OCI-LY7 (cell line): ENCODE data around the gene AQP12A. TPM values are rescaled to one million over a fixed set of nuclear protein-coding genes. Genes with fewer than 3 reads are reported as not detected.

ENCODE experiments used
- BruUV-seq: library from RNA; stranded (reverse); fragments of 400-500 nt; replicated peaks from 2 replicates; lab custom pipeline; 2021; lab: Mats Ljungman, UMichigan
- CTCF ChIA-PET: fragments of 300-600 bp; sonication (Branson Sonifier 250); formaldehyde crosslinking; loops from one replicate; lab custom pipeline; 2022; ENCODE audit warnings: antibody characterized with exemption; ENCODE audit not compliant: unreplicated experiment; lab: Charles Lee
- POLR2A ChIA-PET: fragments of 300-600 bp; sonication (Branson Sonifier 250); formaldehyde crosslinking; loops from one replicate; lab custom pipeline; 2022; ENCODE audit warnings: antibody characterized with exemption; lab: Charles Lee
- DNase-seq: peaks from one replicate; pipeline ENCODE4 v3.0.0-alpha.2; 2015; ENCODE audit warnings: low spot score
- H2AFZ ChIP-seq: fragments of 200-600 bp; sonication (generic), shearing (Covaris generic); 2 replicates; pipeline ENCODE4 v1.6.1; 2014; ENCODE audit warnings: mild to moderate bottlenecking, antibody characterized with exemption, low read length, moderate library complexity
- H3K27ac ChIP-seq: fragments of 200-600 bp; sonication (generic); 2 replicates; pipeline ENCODE4 v1.5.1; 2014; ENCODE audit warnings: mixed run types, low read depth, mild to moderate bottlenecking, moderate library complexity, low read length, inconsistent platforms; ENCODE audit not compliant: poor library complexity, severe bottlenecking
- H3K36me3 ChIP-seq: fragments of 200-600 bp; sonication (generic); 2 replicates; pipeline ENCODE4 v1.6.1; 2014; ENCODE audit warnings: mild to moderate bottlenecking, antibody characterized with exemption, low read length, moderate library complexity, mixed read lengths; ENCODE audit not compliant: insufficient read depth
- H3K4me1 ChIP-seq: fragments of 200-600 bp; sonication (generic); 2 replicates; pipeline ENCODE4 v1.5.1; 2014; ENCODE audit warnings: mild to moderate bottlenecking, low read length; ENCODE audit not compliant: insufficient read depth, poor library complexity, severe bottlenecking
- H3K4me2 ChIP-seq: fragments of 200-600 bp; sonication (generic); 2 replicates; pipeline ENCODE4 v1.6.1; 2014; ENCODE audit warnings: mild to moderate bottlenecking, low read length
- H3K4me3 ChIP-seq: fragments of 200-600 bp; sonication (generic); 2 replicates; pipeline ENCODE4 v1.5.1; 2014; ENCODE audit warnings: mild to moderate bottlenecking, low read depth, low read length; ENCODE audit not compliant: poor library complexity, severe bottlenecking
- H3K79me2 ChIP-seq: fragments of 200-600 bp; sonication (generic); 2 replicates; pipeline ENCODE4 v1.6.1; 2016; ENCODE audit warnings: low read depth, mild to moderate bottlenecking, low read length, moderate library complexity, mixed read lengths; ENCODE audit not compliant: insufficient read depth
- H3K9me2 ChIP-seq: fragments of 200-600 bp; sonication (generic); 2 replicates; pipeline ENCODE4 v1.6.1; 2016; ENCODE audit warnings: mild to moderate bottlenecking, low read length, mixed read lengths; ENCODE audit not compliant: insufficient read depth
- H3K9me3 ChIP-seq: fragments of 200-600 bp; sonication (generic); 2 replicates; pipeline ENCODE4 v1.6.1; 2014; ENCODE audit warnings: mild to moderate bottlenecking, mixed run types, low read length, mixed read lengths
- H4K20me1 ChIP-seq: fragments of 200-600 bp; sonication (generic); 2 replicates; pipeline ENCODE4 v1.6.1; 2014; ENCODE audit warnings: mild to moderate bottlenecking, antibody characterized with exemption, low read length, moderate library complexity, mixed read lengths; ENCODE audit not compliant: insufficient read depth
- CTCF ChIP-seq: fragments of 200-600 bp; sonication (generic); conservative IDR thresholded peaks from 2 replicates; pipeline ENCODE4 v1.5.1; 2014; ENCODE audit warnings: mild to moderate bottlenecking, antibody characterized with exemption, low read length, moderate library complexity, mixed read lengths
- EZH2phosphoT487 ChIP-seq: fragments of 200-600 bp; sonication (generic); IDR thresholded peaks from 2 replicates; pipeline ENCODE4 v1.6.1; 2018; ENCODE audit warnings: low read depth, borderline replicate concordance, mild to moderate bottlenecking, mixed run types, antibody characterized with exemption, low read length, moderate library complexity, mixed read lengths
- intact Hi-C: fragments of 100-400 bp; cut with micrococcal nuclease; formaldehyde crosslinking; loops from one replicate; pipeline ENCODE4 v1.10.0; 2022; ENCODE audit not compliant: unreplicated experiment
- small RNA-seq: library from RNA; depleted of rRNA; stranded (forward); fragments of <200 nt; gene quantifications from one replicate; pipeline ENCODE3, GENCODE V24; 2014
- total RNA-seq, 2 experiments: library from RNA; depleted of rRNA in 1 of 2; stranded (reverse); fragments of >200 nt in 1 of 2; shearing (Covaris generic) in 1 of 2; gene quantifications; 2 replicates each; pipeline ENCODE4 v1.2.3, GENCODE V29; 2014 to 2022

AQP12A gene
- total RNA-seq, 2 experiments from 2014 or later = not detected

- BruUV-seq = no TSS peak
- CTCF ChIA-PET = no interaction called here
Observed at GRCh38 chr2:240745962-240746361, 54.3 kb downstream of the AQP12A start.

GRCh38 chr2:240746671-240747070 lies 55.0 kb downstream of the AQP12A start:
- no peak overlapping the region for H3K4me2 ChIP-seq
- intact Hi-C loops = no loop called here
- no peaks in the 10 kb centered on the region for H3K9me3 ChIP-seq
- no peak overlapping the region for H3K27ac ChIP-seq
- H3K9me2 ChIP-seq = no peaks in the 10 kb centered on the region
- no peak overlapping the region for H3K4me3 ChIP-seq
- ChIA-PET CTCF (no interaction called here), POLR2A (no interaction called here)
- BruUV-seq = no TSS peak
- H3K36me3 ChIP-seq = no peaks in the 10 kb centered on the region
- TF ChIP-seq EZH2phosphoT487 = no peak
- TF ChIP-seq CTCF = no peak
- no peaks in the 10 kb centered on the region for H4K20me1 ChIP-seq
- no peaks in the 10 kb centered on the region for H3K79me2 ChIP-seq
- H2AFZ ChIP-seq = no peak overlapping the region
- DNase-seq = no peak
- H3K4me1 ChIP-seq = no peaks in the 10 kb centered on the region

More at GRCh38 chr2:240745962-240746361, 54.3 kb downstream of the AQP12A start:
- Histone ChIP-seq H3K4me3 (no peak overlapping the region), H3K79me2 (no peaks in the 10 kb centered on the region), H3K36me3 (no peaks in the 10 kb centered on the region), H3K4me2 (no peak overlapping the region), H2AFZ (no peak overlapping the region), H3K27ac (no peak overlapping the region), H3K4me1 (no peaks in the 10 kb centered on the region), H3K9me3 (no peaks in the 10 kb centered on the region), H3K9me2 (no peaks in the 10 kb centered on the region), H4K20me1 (no peaks in the 10 kb centered on the region)
- POLR2A ChIA-PET = no interaction called here
- no peak for TF ChIP-seq CTCF
- TF ChIP-seq EZH2phosphoT487 = no peak
- DNase-seq = no peak
- intact Hi-C loops = no loop called here

GRCh38 chr2:240747256-240747655 lies 55.6 kb downstream of the AQP12A start:
- POLR2A ChIA-PET = no interaction called here
- Histone ChIP-seq H3K4me1 (no peaks in the 10 kb centered on the region), H3K4me3 (no peak overlapping the region), H3K9me3 (no peaks in the 10 kb centered on the region), H3K4me2 (no peak overlapping the region), H3K36me3 (no peaks in the 10 kb centered on the region), H3K79me2 (no peaks in the 10 kb centered on the region), H3K27ac (no peak overlapping the region), H2AFZ (no peak overlapping the region), H3K9me2 (no peaks in the 10 kb centered on the region), H4K20me1 (no peaks in the 10 kb centered on the region)
- no peak for DNase-seq
- CTCF ChIA-PET = no interaction called here
- no peak for TF ChIP-seq EZH2phosphoT487
- TF ChIP-seq CTCF = no peak
- BruUV-seq = no TSS peak
- intact Hi-C loops = no loop called here

Small RNAs within 50 kb of the gene (small RNA-seq; reads per million reads assigned to genes)
- gene AC011298.3 = not detected

Other genes starting within 250 kb of the AQP12A start
- 24.7 and 30.6 TPM in 2 replicates for gene ANKMY1, start 133.9 kb upstream of the AQP12A start, total RNA-seq (2014; rRNA removed; shearing (Covaris generic))
- 65.9 and 69.4 TPM in 2 replicates for gene ANKMY1, start 133.9 kb upstream of the AQP12A start, total RNA-seq (2022)
- gene DUSP28, start 131.5 kb upstream of the AQP12A start, total RNA-seq (2014; rRNA removed; shearing (Covaris generic)) = 13.0 and 17.6 TPM in 2 replicates
- 15.8 and 16.7 TPM in 2 replicates for gene DUSP28, start 131.5 kb upstream of the AQP12A start, total RNA-seq (2022)
- gene RNPEPL1, start 123.4 kb upstream of the AQP12A start, total RNA-seq (2014; rRNA removed; shearing (Covaris generic)) = 22.7 and 41.9 TPM in 2 replicates
- gene RNPEPL1, start 123.4 kb upstream of the AQP12A start, total RNA-seq (2022) = 51.8 and 53.5 TPM in 2 replicates
- gene CAPN10, start 105.1 kb upstream of the AQP12A start, total RNA-seq (2014; rRNA removed; shearing (Covaris generic)) = 54.1 and 78.1 TPM in 2 replicates
- gene CAPN10, start 105.1 kb upstream of the AQP12A start, total RNA-seq (2022) = 67.3 and 70.6 TPM in 2 replicates
- gene GPR35, start 66.4 kb upstream of the AQP12A start, total RNA-seq (2014; rRNA removed; shearing (Covaris generic)) = 0.88 and 2.1 TPM in 2 replicates
- gene GPR35, start 66.4 kb upstream of the AQP12A start, total RNA-seq (2022) = 1.4 and 2.4 TPM in 2 replicates
- not detected in 2 replicates for gene AQP12B, start 9.0 kb upstream of the AQP12A start, total RNA-seq (2014; rRNA removed; shearing (Covaris generic))
- not detected in 2 replicates for gene AQP12B, start 9.0 kb upstream of the AQP12A start, total RNA-seq (2022)
- not detected in 2 replicates for gene KIF1A, start 128.4 kb downstream of the AQP12A start, total RNA-seq (2014; rRNA removed; shearing (Covaris generic))
- gene KIF1A, start 128.4 kb downstream of the AQP12A start, total RNA-seq (2022) = not detected in 2 replicates
- not detected in 2 replicates for gene AGXT, start 177.0 kb downstream of the AQP12A start, total RNA-seq (2014; rRNA removed; shearing (Covaris generic))
- not detected in 2 replicates for gene AGXT, start 177.0 kb downstream of the AQP12A start, total RNA-seq (2022)
- not detected in 2 replicates for gene MAB21L4, start 204.3 kb downstream of the AQP12A start, total RNA-seq (2014; rRNA removed; shearing (Covaris generic))
- not detected in 2 replicates for gene MAB21L4, start 204.3 kb downstream of the AQP12A start, total RNA-seq (2022)
- not detected in 2 replicates for gene CROCC2, start 214.5 kb downstream of the AQP12A start, total RNA-seq (2014; rRNA removed; shearing (Covaris generic))
- not detected in 2 replicates for gene CROCC2, start 214.5 kb downstream of the AQP12A start, total RNA-seq (2022)